ENCODE results near the gene BFSP2.

Gene BFSP2

DNA sequence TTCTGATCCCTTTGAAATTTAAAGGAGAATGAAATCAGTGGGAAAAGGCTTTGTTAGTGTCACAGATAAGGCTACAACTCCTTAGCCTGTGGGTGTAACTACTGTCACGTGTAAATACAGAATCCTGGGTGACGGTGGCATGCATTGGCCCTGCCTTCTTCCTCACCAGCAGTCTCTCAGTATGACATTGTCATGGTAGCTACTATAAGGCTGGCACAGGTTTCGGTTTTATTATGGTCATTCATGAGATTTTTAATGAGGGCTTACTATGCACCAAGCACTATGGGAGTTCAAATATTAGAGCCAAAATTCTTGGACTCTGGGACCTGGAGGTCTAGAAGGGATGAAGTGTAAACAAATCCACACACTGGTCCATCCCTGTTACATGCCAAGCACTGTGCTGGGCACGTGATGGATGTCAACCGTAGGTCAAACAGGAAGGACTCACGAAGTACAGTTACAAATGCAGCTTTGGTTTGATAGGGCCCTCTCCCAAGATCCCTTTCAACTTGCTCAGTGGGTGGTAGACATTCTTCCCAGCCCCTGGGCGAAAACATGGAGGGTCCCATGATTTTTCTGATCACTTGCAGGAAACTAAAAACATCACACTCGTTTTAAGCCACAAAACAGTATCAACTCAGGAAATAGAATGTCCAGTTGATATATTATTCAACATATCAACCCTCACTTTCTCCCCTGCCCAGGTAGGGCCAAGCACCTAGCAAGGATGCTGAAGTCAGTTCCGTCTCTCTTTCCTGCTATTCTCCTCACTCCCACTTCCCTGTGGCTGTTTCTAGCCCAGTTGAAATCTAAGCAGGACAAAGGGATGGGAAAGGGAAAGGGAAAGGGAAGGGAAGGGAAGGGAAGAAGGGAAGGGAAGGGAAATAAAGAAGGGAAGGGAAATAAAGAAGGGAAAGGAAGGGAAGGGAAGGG, 25.3 kb downstream of the BFSP2 start:
- DNase-seq, result no peak

DNA sequence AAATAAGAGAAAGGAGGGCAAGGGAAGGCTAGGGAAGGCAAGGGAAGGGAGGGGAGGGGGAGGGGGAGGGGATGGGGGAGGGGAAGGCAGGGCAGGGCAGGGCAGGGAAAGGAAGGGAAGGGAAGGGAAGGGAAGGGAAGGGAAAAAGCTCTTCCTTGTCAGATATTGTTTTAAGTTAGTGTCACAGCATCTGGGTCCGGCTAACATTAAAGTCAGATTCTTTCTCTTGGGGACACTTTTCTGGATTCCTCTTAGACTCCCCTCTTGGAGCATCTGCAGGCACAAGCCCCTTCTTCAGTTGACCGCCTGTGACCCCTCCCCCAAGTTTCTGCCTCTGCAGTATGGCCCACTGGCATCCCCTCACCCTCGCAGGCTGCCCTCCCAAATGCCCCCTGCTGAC, 26.0 kb downstream of the BFSP2 start:
- DNase-seq, result no peak

DNA sequence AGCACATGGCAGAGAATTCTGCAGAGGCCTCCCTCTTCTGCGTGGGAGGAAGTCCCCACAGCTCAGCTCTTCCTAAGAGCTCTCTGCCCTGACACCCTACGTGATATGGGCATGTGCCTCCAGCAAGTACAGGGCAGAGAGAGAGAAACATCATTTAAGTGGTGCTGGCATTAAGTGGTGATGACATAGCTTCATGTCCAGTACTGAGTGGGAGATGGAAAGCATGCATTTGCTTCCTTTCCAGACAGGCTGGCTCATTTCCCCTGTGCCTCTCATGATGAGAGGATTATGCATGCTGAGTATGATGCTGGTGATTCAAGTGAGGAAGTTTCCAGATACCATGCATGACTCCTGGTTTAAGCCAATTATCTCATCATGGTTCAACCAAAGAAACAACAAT, 26.9 kb downstream of the BFSP2 start:
- DNase-seq, result no peak

- no peak for DNase-seq
Measured at GRCh38 chr3:133428552-133428951, 28.7 kb downstream of the BFSP2 start.

GRCh38 chr3:133429063-133429462, 29.2 kb downstream of the BFSP2 start:
- no peak for DNase-seq

GRCh38 chr3:133439563-133439962, 39.7 kb downstream of the BFSP2 start:
- no peak for DNase-seq

DNA sequence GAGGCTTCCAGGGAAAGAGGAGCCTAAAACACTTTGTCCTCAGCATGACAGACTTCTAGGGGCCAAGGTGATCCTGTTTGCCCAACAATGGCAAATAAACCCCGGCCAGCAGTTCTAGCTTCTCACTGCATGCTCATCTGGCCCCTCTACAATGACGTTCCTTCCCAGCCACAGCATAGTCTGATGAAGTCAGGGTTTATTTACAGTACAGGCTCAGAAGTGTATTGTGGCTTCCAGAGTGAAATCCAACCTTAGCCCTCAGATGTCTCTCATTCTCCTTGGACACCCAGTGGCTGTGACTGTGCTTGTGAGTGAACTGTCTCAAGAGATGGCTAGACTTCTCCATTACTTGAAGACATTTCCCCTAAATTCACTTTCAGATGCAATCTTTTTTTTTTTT, 40.8 kb downstream of the BFSP2 start:
- DNase-seq, result no peak

GRCh38 chr3:133441867-133442270, 42.0 kb downstream of the BFSP2 start:
- no peak for DNase-seq

- no peak for DNase-seq
Measured at GRCh38 chr3:133442518-133442917, 42.7 kb downstream of the BFSP2 start.

DNA sequence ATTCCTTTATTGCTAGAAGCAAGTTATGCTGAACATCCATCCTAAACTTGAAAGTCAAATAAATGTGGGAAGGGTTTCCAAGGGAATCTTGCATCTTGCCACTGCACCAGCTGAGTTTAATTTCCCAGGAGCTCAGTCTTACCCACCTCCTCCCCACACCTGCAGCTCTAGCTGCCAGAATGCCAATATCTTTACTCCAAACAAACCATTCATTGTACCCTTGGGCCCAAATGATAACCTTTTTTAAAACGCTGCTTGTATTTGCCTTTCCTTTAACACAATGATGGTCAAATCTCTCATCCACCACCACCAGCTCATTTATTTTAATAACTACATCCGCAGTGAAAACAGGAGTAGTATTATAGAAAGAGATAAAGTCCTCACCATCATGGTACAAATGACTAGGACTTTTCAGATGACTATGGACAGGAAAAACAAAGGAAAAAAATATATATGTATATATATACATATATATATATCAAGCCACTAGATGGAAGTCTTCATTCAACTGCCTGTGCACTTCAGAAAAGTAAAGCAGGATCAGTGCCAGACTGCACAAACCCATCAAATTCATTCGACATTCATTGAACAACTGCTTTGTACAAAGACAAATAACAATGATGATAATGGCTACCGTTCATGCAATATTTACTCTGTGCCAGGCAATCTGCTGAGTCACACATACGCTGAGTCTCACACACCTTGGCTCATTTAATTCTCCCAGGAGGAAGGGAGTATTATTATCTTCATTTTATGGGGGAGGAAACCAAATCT, 44.0 kb downstream of the BFSP2 start:
- DNase-seq, result no peak

DNA sequence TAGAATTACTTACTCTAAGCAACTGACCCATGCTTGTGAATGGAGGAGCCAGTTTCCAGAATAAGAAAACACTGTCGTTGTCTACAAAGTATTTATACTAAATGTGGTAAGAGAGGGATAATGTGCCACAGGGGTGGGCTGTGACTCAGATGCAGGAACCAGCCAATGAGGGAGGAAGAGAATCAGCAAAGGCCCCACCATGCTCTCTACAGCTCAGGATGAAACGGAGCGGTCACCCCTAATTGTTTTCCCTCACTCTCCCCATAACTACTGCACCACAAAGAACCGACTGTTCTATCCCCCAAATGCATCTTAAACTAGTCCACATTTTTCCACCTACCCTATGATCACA, 44.5 kb downstream of the BFSP2 start:
- DNase-seq, result no peak

- DNase-seq, result no peak
Measured at GRCh38 chr3:133445108-133445507, 45.3 kb downstream of the BFSP2 start.

- no peak for DNase-seq
Measured at GRCh38 chr3:133447750-133448477, 48.1 kb downstream of the BFSP2 start.

DNA sequence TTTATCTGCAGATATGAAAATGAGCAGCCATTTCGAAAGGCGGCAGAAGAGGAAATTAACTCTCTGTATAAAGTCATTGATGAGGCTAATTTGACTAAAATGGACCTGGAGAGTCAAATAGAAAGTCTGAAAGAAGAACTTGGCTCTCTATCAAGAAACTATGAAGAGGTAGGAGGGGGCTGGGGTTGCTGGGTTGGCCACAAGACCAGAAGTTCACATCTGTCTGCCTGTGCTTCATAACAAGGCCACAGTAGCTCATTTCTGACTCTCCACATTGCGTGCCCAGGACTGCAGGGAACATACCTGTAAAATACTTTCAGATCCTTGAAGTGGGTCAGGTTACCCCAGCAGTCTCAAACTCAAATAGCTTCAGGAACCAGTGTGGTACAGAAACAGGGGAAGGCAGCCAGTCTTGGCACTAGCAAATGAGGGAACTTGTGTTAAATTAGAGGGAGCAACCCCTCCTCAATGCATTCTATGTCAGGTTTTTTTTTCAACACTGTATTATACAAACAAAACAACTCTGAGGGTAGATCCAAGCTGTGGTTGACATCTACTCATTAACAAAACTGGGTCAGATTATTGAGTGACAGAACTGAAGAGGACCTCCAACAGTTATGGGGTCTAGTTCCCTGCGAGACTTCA, 48.7 kb downstream of the BFSP2 start:
- no peak for DNase-seq

DNA sequence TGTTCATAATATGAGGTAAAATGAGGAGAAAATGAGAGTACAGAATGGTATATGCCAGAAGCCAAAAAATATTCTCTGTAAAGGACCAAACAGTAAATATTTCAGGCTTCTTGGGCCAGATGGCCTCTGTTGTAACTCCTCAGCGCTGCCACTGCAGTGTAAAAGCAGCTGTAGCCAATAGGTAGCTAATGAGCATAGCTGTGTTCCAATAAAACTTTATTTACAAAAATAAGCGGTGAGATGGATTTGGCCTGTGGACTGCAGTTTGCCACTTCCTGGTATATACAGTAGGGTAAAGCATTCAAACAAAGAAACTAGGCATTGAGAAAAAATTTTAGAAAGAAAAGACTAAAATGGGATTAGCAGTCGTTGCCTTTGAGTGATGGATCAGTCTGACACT, 51.5 kb downstream of the BFSP2 start:
- DNase-seq, result no peak

DNA sequence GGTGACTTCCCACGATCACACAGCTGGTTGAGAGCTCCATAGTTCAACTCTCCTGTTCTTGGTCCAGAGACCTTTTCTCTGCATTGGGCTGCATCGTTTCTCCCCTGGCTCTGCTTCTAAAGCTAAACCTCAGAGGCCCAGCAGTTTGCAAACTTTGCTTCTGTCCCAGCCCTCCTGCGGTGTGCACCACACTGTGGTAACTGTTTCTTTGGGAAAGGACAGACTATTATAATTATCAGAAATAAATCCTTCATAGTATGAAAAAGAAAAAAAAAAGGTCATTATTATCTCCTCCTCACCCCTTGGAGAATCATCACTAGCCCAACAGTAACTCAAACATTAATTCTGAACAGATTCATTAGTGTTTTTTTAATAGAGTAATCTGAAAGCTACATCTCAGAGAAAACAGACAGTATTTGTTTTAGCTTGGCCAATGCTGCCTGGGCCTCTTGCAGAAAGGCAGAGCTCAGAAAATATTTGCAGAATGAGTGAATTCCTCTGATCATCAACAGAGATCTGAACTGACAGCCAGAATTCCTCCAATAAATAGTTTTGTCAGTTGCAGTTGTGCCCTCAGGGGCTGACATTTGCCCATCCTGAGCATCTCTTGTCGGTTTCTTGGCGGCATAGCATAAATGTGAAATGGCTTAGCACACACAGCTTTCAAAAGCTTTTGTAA, 52.9 kb downstream of the BFSP2 start:
- no peak for DNase-seq

DNA sequence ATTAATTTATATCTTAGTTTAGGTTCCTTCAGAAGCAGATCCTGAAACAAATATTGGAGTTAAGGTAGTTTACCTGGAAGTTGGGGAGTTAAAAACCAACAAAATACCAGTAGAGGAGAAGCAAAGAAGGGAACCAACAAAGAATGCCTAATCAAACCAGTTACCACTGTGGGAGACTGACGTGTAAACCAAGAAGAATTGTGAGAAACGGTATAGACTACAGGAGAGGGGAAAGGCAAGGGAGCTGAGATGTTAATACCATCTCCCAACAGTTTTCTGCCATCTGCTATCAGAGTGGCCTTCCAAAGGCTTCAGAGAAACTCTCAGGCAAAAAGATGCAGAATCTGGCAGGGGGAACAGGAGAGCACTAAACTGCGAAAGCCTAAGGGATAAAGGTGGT, 53.5 kb downstream of the BFSP2 start:
- DNase-seq, result no peak

- DNase-seq, result no peak
Measured at GRCh38 chr3:133455281-133455680, 55.4 kb downstream of the BFSP2 start.

- no peak for DNase-seq
Measured at GRCh38 chr3:133455960-133456359, 56.1 kb downstream of the BFSP2 start.

DNA sequence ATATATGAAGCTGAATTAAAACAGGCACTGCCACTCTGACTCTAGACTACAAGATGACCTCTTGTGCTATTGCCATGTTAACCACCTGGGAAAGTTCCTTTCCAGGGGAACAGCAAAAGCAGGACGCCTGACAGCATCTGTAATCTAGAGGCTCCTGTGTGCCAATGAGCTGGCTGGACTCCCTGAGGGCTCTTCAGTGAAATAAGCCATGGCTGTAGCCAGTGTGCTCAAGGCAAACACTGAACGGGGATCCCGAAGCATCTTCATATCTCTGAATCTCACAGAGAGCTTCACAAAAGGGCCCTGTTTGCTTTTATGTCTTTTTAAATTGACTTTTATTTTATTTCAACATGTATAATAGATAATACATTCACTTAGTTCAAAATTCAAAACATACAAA, 57.2 kb downstream of the BFSP2 start:
- no peak for DNase-seq

DNA sequence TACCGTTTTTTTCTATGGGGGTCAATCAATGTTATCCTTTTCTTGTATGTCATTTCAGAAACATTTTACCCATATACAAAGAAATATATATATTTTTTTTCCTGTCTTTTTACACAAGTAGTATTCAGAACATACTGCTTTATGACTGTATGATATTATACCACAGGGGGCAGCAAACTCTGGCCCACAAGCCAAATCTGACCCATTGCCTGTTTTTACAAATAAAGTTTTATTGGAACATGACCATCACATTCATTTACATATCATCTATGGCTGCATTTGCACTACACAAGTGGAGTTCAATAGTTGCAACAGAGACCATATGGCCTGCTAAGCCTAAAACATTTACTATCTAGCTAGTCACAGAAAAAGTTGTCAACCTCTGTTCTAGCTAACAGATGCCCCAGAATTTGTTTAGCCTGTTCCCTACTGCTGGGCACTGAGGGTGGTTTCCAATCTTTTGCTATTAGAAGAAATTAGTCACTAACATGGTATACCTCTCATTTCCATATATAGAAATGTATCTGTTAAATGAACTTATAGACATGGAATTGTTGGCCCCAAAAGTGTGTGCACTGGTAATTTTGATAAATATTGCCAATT, 57.7 kb downstream of the BFSP2 start:
- DNase-seq, result no peak

GRCh38 chr3:133459400-133459799, 59.5 kb downstream of the BFSP2 start:
- no peak for DNase-seq

Data from AML-193 (cell line).